HUES6 (cell line): Measurements from ENCODE around the gene HMGB1.

Experiments
- H3K27ac ChIP-seq: 2 replicates; pipeline ENCODE4 v1.7.0; 2013; ENCODE audit warnings: low read depth, mild to moderate bottlenecking, low read length, inconsistent platforms
- H3K27me3 ChIP-seq: 2 replicates; pipeline ENCODE4 v1.6.1; 2013; ENCODE audit warnings: low read length; ENCODE audit not compliant: control insufficient read depth, insufficient read depth
- H3K36me3 ChIP-seq: 2 replicates; pipeline ENCODE4 v1.6.1; 2013; ENCODE audit warnings: low read length; ENCODE audit not compliant: control insufficient read depth, insufficient read depth
- H3K4me1 ChIP-seq: 2 replicates; pipeline ENCODE4 v1.6.1; 2013; ENCODE audit warnings: low read length; ENCODE audit not compliant: control insufficient read depth, insufficient read depth
- H3K4me3 ChIP-seq: 2 replicates; pipeline ENCODE4 v1.5.1; 2013; ENCODE audit warnings: low read depth, low read length
- H3K9ac ChIP-seq: one replicate; pipeline ENCODE4 v1.6.1; 2013; ENCODE audit warnings: mild to moderate bottlenecking, low read length
- H3K9me3 ChIP-seq: 2 replicates; pipeline ENCODE4 v1.6.1; 2013; ENCODE audit warnings: low read depth, low read length; ENCODE audit not compliant: control insufficient read depth, insufficient read depth

Gene HMGB1

DNA sequence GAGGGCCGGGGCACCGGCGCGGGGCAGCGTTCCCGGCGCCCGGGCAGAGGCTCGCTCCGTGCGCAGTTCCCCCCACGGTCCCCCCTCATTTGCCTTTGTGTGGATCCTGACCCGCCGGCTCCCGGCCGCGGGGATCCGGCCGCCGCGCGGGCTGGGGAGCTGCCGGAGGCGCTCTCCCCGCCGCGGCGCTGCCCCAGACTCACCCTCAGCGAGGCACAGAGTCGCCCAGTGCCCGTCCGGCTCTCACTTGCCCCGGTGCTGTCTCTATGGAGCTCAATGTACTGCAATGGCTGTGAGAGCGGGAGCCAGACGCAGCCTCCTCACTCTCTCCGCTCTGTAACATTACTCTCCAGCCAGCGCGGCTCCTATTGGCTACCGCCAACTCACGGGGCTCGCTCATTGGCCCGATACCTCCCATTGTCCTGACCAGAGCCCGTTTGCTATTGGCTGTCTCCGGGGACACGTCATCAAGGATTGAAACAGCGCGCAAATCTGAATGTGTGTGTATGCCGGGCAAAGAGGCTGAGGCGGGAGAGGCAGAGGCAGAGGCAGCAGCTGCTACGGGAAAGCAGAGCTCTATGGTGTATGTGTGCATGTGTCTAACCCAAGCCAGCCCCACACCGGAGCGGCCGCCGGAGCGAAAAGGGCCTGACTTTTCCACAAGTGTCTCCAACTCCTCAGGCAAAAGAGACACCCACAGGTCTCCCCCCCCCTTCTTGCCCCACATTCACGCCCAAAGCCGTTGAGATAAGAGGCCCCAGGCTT, at the start of gene HMGB1:
HMGB1 (minus strand) TSS at position 344 of the 765 bp plus-strand sequence. CDS start 2,256 bp downstream, outside the sequence.
- H3K9me3 ChIP-seq = no peaks in the 10 kb centered on the region
- H3K36me3 ChIP-seq = peaks cover 29% of the 10 kb centered on the region
- peak within 1 kb of the TSS; percentile 83 for H3K4me3 ChIP-seq
- peak within 1 kb of the TSS; percentile 99 for H3K27ac ChIP-seq
- no peaks in the 10 kb centered on the region for H3K27me3 ChIP-seq
- H3K9ac ChIP-seq = peak within 1 kb of the TSS; percentile 97
- H3K4me1 ChIP-seq = peaks cover 5% of the 10 kb centered on the region; the same call in 1 of the 2 replicates

DNA sequence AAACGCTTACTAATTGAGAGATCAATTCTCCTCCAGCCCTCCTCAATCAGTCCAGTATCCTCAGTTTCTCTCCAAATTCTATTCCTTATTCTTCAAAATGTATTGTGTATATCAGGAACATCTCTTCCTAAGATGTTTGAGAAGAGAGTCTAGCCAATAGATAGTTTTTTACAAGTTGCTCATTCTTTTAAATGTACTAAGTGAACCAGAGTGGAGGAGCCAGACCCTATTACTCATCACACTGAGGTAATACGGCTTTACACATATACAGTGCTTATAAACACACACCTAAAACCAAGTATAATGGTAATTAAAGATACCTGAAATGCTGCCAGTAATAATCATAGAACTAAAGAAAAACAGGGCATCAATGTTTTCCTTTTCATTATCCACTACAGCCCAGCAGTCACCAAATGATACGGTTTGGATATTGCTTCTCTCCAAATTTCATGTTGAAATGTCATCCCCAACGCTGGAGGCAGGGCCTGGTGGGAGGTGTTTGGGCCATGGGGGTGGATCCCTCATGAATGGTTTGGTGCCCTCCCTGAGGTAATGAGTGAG, 45.2 kb upstream of the HMGB1 start:
- Histone ChIP-seq H3K9me3 (no peaks in the 10 kb centered on the region), H3K4me1 (no peaks in the 10 kb centered on the region), H3K4me3 (no peak overlapping the region), H3K9ac (no peak overlapping the region), H3K36me3 (no peaks in the 10 kb centered on the region), H3K27me3 (no peaks in the 10 kb centered on the region), H3K27ac (no peak overlapping the region)

DNA sequence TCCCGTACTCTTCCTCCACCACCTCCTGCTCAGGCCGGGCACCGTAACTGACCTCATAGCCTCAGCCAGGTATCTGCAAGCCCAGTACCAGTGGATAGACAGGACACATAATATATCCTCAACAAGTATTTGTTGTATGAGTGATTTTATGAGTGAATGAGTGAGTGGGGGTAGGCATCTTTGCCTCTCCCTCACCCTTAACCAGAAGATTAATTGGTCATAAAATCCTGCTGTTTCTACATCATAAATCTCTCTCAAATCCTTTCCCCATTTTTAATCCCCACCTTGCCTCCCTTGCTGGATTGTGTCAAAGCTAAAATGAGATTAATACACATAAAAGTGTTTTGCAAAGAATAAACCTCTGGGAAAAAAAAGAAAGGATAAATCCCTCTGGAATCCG, 44.4 kb upstream of the HMGB1 start:
- Histone ChIP-seq H3K9ac (no peak overlapping the region), H3K27ac (no peak overlapping the region), H3K4me3 (no peak overlapping the region), H3K27me3 (no peaks in the 10 kb centered on the region), H3K4me1 (no peaks in the 10 kb centered on the region), H3K36me3 (no peaks in the 10 kb centered on the region), H3K9me3 (no peaks in the 10 kb centered on the region)

DNA sequence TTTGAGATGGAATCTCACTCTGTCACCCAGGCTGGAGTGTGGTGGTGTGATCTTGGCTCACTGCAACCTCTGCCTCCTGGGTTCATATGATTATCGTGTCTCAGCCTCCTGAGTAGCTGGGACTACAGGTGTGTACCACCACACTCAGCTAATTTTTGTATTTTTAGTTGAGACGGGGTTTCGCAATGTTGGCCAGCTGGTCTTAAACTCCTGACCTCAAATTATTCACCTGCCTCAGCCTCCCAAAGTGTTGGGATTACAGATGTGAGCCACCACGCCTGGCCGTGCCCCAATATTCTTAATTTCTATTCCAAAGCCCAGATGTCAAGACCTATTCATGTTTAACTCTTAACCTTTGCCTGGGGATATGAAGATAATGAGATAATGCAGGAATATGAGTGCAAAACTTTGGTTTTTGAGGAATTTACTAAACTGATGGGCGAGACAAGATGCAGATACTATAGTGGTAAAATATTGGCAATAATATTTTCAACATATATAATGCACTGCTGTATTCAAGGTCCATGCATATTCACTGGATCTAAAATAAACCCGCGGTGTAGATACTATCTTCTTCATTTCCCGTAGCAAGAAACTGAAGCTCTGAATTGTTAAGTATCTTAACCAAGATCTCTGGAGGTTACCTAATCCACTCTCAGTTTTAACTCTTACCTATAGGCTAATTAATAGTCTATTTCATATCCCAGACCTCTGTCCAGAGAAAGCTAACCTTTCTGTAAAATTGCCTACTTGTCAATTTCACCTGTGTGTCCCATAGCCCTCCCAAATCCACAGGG, 43.7 kb upstream of the HMGB1 start:
- no peak overlapping the region for H3K4me3 ChIP-seq
- no peak overlapping the region for H3K27ac ChIP-seq
- no peak overlapping the region for H3K9ac ChIP-seq
- no peaks in the 10 kb centered on the region for H3K36me3 ChIP-seq
- no peaks in the 10 kb centered on the region for H3K4me1 ChIP-seq
- no peaks in the 10 kb centered on the region for H3K27me3 ChIP-seq
- no peaks in the 10 kb centered on the region for H3K9me3 ChIP-seq

GRCh38 chr13:30504081-30504480, 38.3 kb upstream of the HMGB1 start:
- H3K36me3 ChIP-seq = no peaks in the 10 kb centered on the region
- no peak overlapping the region for H3K27ac ChIP-seq
- no peaks in the 10 kb centered on the region for H3K9me3 ChIP-seq
- H3K4me3 ChIP-seq = no peak overlapping the region
- H3K9ac ChIP-seq = no peak overlapping the region
- H3K4me1 ChIP-seq = no peaks in the 10 kb centered on the region
- no peaks in the 10 kb centered on the region for H3K27me3 ChIP-seq

DNA sequence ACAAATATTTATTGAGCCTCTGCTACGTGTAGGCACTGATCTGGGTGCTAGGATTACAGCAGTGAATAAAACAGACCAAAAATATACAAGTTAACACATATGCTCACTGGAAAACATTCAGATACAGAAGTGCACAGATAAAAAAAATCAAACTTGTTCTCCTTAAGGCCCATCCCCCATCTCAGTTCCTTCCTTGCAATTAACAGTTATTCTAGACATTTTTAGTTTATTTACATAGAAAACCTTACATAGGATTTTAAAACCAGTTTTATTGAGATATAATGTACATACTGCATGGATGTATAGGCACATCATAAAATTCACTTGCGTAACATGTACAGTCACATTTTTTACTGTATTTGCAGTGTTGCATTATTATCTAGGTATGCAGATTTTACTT, 36.5 kb upstream of the HMGB1 start:
- Histone ChIP-seq H3K4me1 (no peaks in the 10 kb centered on the region), H3K27ac (no peak overlapping the region), H3K36me3 (no peaks in the 10 kb centered on the region), H3K9me3 (no peaks in the 10 kb centered on the region), H3K9ac (no peak overlapping the region), H3K4me3 (no peak overlapping the region), H3K27me3 (no peaks in the 10 kb centered on the region)

GRCh38 chr13:30499338-30499737, 33.6 kb upstream of the HMGB1 start:
- no peak overlapping the region for H3K4me3 ChIP-seq

DNA sequence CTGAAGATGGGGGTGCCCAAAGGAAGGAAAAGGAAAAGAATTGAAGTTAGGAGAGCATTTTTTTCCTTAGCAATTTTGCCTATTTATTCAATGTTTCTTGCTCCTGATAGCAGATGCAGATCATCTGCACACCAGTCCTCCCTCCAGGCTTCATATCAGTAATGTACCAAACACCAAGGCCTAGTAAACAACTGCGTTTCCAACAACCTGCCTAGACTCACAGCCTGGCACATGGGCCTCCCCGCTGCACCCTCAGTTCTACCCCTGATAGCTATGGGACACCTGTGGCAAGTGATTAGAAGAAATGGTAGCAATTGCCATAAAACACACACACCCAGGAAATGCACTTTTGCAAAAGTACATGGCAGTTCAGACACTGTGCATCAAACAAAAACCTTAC, 30.4 kb upstream of the HMGB1 start:
- Histone ChIP-seq H3K9ac (no peak overlapping the region), H3K27me3 (no peaks in the 10 kb centered on the region), H3K4me3 (no peak overlapping the region), H3K4me1 (no peaks in the 10 kb centered on the region), H3K9me3 (no peaks in the 10 kb centered on the region), H3K27ac (no peak overlapping the region), H3K36me3 (no peaks in the 10 kb centered on the region)

More at GRCh38 chr13:30499338-30499737, 33.6 kb upstream of the HMGB1 start:
- no peak overlapping the region for H3K27ac ChIP-seq
- no peak overlapping the region for H3K9ac ChIP-seq
- H3K27me3 ChIP-seq = no peaks in the 10 kb centered on the region
- no peaks in the 10 kb centered on the region for H3K9me3 ChIP-seq
- no peaks in the 10 kb centered on the region for H3K4me1 ChIP-seq
- no peaks in the 10 kb centered on the region for H3K36me3 ChIP-seq

DNA sequence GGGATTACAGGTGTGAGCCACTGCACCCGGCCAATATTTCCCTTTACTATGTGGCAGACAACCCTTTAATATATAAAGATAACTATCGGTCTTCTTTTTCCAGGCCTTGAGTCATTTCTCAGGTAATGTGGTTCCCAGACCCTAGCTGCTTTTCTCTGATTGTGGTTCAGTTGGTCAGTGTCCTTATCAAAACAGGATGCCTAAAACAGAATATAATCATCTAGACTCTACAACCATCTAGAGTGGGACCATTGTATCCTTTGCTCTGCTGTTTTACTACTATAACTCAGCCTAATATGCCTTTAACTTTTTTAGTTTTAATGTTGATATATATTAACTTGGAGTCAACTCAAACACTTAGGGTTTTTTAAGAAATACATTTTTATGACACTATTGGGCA, 30.0 kb upstream of the HMGB1 start:
- no peaks in the 10 kb centered on the region for H3K27me3 ChIP-seq

DNA sequence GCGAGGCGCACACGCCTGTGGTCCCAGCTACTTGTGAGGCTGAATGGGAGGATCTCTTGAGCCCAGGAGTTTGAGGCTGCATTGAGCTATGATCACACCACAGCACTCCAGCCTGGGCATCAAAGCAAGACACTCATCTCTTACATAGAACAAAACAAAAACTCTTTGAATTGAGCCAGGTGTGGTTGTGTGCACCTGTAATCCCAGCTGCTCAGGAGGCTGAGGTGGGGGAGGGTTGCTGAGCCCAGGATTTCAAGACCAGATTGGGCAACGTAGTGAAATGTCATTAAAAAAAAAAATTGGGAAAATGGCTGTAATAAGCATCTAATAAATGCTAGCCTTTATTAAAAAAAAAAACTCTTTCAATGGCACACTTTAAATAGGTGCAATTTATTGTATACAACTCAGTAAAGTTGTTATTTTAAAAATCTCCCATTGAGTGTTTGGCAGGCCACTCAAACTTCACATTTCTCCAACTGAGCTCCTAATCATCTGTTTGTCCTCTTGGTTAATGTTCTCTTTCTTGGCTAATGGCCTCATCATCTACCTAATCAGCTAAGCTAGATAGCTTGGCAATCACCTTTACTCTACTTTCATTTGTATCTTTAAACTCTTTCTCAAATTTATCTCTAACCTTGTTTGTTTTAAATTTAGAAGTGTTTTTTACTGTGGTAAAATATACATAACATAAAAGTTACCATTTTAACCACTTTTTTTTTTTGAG, 28.1 kb upstream of the HMGB1 start:
- Histone ChIP-seq H3K9ac (no peak overlapping the region), H3K4me1 (no peaks in the 10 kb centered on the region), H3K27me3 (no peaks in the 10 kb centered on the region)

More for the DNA sequence above, 30.0 kb upstream of the HMGB1 start:
- Histone ChIP-seq H3K36me3 (no peaks in the 10 kb centered on the region), H3K4me1 (no peaks in the 10 kb centered on the region), H3K27ac (no peak overlapping the region), H3K9me3 (no peaks in the 10 kb centered on the region), H3K4me3 (no peak overlapping the region), H3K9ac (no peak overlapping the region)

More for the DNA sequence above, 28.1 kb upstream of the HMGB1 start:
- Histone ChIP-seq H3K27ac (no peak overlapping the region), H3K36me3 (no peaks in the 10 kb centered on the region), H3K4me3 (no peak overlapping the region), H3K9me3 (no peaks in the 10 kb centered on the region)
